Endothelial cell of umbilical vein (primary cell): ENCODE measurements around the gene GRIA1. TPM values are rescaled to one million over a fixed set of nuclear protein-coding genes. Genes with fewer than 3 reads are reported as not detected.

Source experiments
- BruUV-seq: library from RNA; stranded (reverse); fragments of 400-500 nt; replicated peaks from 2 replicates; lab custom pipeline; 2021; lab: Mats Ljungman, UMichigan
- CTCF ChIA-PET: fragments of 300-600, 350-600 bp; sonication (Branson Sonifier 250); formaldehyde crosslinking; loops from one replicate; lab custom pipeline; 2021; ENCODE audit warnings: antibody characterized with exemption, inconsistent platforms; lab: Charles Lee
- POLR2A ChIA-PET: fragments of 300-600, 350-600 bp; sonication (Branson Sonifier 250); formaldehyde crosslinking; loops from one replicate; lab custom pipeline; 2021; ENCODE audit warnings: antibody characterized with exemption, inconsistent platforms; lab: Charles Lee
- DNase-seq: peaks from one replicate; pipeline ENCODE4 v3.0.0-alpha.2; 2011; ENCODE audit warnings: low read depth, low spot score
- FAIRE-seq: peaks from 2 replicates; lab custom pipeline; 2011; peaks lifted over from hg19 to GRCh38; lab: Jason Lieb, UNC
- H2AFZ ChIP-seq: 2 replicates; pipeline ENCODE4 v1.6.0; 2012; ENCODE audit warnings: low read depth, low read length, control low read depth, inconsistent platforms
- H3K27ac ChIP-seq: 2 replicates; pipeline ENCODE4 v1.5.1; 2011; ENCODE audit warnings: low read depth, mild to moderate bottlenecking, control low read depth, low read length, moderate library complexity; ENCODE audit not compliant: insufficient read depth
- H3K27me3 ChIP-seq, 2 experiments: 2 replicates each; pipeline versions ENCODE4 v1.6.0 to v1.6.1; 2011; ENCODE audit warnings: low read length in 2 of 2, mixed read lengths in 1 of 2; ENCODE audit not compliant: control insufficient read depth in 2 of 2, insufficient read depth in 2 of 2
- H3K36me3 ChIP-seq, 2 experiments: 2 replicates in 1 of 2; 3 replicates in 1 of 2; pipeline ENCODE4 v1.5.1; 2011; ENCODE audit warnings: low read length in 2 of 2, mild to moderate bottlenecking in 1 of 2, moderate library complexity in 1 of 2; ENCODE audit not compliant: control insufficient read depth in 2 of 2, insufficient read depth in 2 of 2; ENCODE audit errors: extremely low read depth in 1 of 2
- H3K4me1 ChIP-seq: 3 replicates; pipeline ENCODE4 v1.5.1; 2011; ENCODE audit warnings: mild to moderate bottlenecking, low read length; ENCODE audit not compliant: control insufficient read depth, insufficient read depth; ENCODE audit errors: extremely low read depth
- H3K4me2 ChIP-seq: 2 replicates; pipeline ENCODE4 v1.6.1; 2011; ENCODE audit warnings: low read length, control low read depth, mixed read lengths; ENCODE audit not compliant: insufficient read depth
- H3K4me3 ChIP-seq, 3 experiments: fragments of 200-600 bp in 1 of 3; sonication (generic), shearing (Covaris generic) in 1 of 3; replicated peaks in 1 of 3; 2 replicates each; pipeline ENCODE4 v1.5.1; 2011 to 2016; ENCODE audit warnings: control low read depth in 3 of 3, low read length in 3 of 3, mild to moderate bottlenecking in 2 of 3, inconsistent platforms in 1 of 3, low read depth in 1 of 3, moderate library complexity in 1 of 3; ENCODE audit not compliant: insufficient read depth in 1 of 3
- H3K79me2 ChIP-seq: 2 replicates; pipeline ENCODE4 v1.6.0; 2012; ENCODE audit warnings: low read length, inconsistent platforms; ENCODE audit not compliant: control insufficient read depth, insufficient read depth
- H3K9ac ChIP-seq: replicated peaks from 2 replicates; pipeline ENCODE3; 2011; ENCODE audit warnings: low read length, control low read depth; ENCODE audit not compliant: insufficient read depth; ENCODE audit errors: extremely low read depth
- H3K9me1 ChIP-seq: replicated peaks from 3 replicates; pipeline ENCODE4 v1.6.0; 2011; ENCODE audit warnings: mild to moderate bottlenecking, low read length; ENCODE audit not compliant: control insufficient read depth, insufficient read depth; ENCODE audit errors: extremely low read depth
- H3K9me3 ChIP-seq: replicated peaks from 2 replicates; pipeline ENCODE4 v1.5.1; 2012; ENCODE audit warnings: low read length, inconsistent platforms; ENCODE audit not compliant: control insufficient read depth, insufficient read depth
- H4K20me1 ChIP-seq: replicated peaks from 2 replicates; pipeline ENCODE3; 2011; ENCODE audit warnings: mild to moderate bottlenecking, low read length; ENCODE audit not compliant: control insufficient read depth, insufficient read depth; ENCODE audit errors: extremely low read depth
- CTCF ChIP-seq, 2 donors: IDR thresholded peaks; 1 replicate in 1 of 2; 2 replicates in 1 of 2; pipeline ENCODE4 v1.5.1; 2011; ENCODE audit warnings: low read length in 2 of 2, mild to moderate bottlenecking in 2 of 2, moderate library complexity in 2 of 2, control low read depth in 1 of 2, inconsistent platforms in 1 of 2, low read depth in 1 of 2; ENCODE audit not compliant: insufficient read depth in 1 of 2; ENCODE audit errors: extremely low read depth in 1 of 2
- EZH2 ChIP-seq: IDR thresholded peaks from 2 replicates; pipeline ENCODE4 v1.6.1; 2012; ENCODE audit warnings: borderline replicate concordance, low read depth, mild to moderate bottlenecking, moderate library complexity, low read length, inconsistent platforms; ENCODE audit not compliant: severe bottlenecking
- FOS ChIP-seq: IDR thresholded peaks from 2 replicates; pipeline ENCODE4 v1.6.1; 2011; ENCODE audit warnings: mild to moderate bottlenecking, low read length, moderate library complexity, borderline replicate concordance; ENCODE audit not compliant: insufficient read depth
- GATA2 ChIP-seq: IDR thresholded peaks from 2 replicates; pipeline ENCODE4 v1.7.0; 2011; ENCODE audit warnings: low read depth, mild to moderate bottlenecking, moderate library complexity, mixed read lengths, low read length; ENCODE audit not compliant: insufficient read length, insufficient read depth
- JUN ChIP-seq: IDR thresholded peaks from 2 replicates; pipeline ENCODE4 v1.6.1; 2011; ENCODE audit warnings: borderline replicate concordance, low read depth; ENCODE audit not compliant: insufficient read length, insufficient read depth
- MAX ChIP-seq: IDR thresholded peaks from 2 replicates; pipeline ENCODE4 v1.6.1; 2011; ENCODE audit not compliant: insufficient read depth, insufficient read length
- MYC ChIP-seq: IDR thresholded peaks from one replicate; pipeline ENCODE4 v1.6.1; 2011; ENCODE audit warnings: mild to moderate bottlenecking, low read depth, low read length
- POLR2A ChIP-seq: IDR thresholded peaks from 2 replicates; pipeline ENCODE4 v1.6.1; 2012; ENCODE audit warnings: low read depth, mild to moderate bottlenecking, control low read depth, low read length
- POLR2AphosphoS5 ChIP-seq: IDR thresholded peaks from 2 replicates; pipeline ENCODE4 v1.6.1; 2012; ENCODE audit warnings: low read depth, mild to moderate bottlenecking, control low read depth, low read length, moderate library complexity; ENCODE audit not compliant: insufficient read depth
- dilution Hi-C: fragments of 300-500 bp; cut with MboI; formaldehyde crosslinking; loops from one replicate; pipeline ENCODE4 v1.15.0; 2019; ENCODE audit warnings: low sequenced_read_pairs; ENCODE audit not compliant: extremely low pct_ligation_motif_present
- intact Hi-C: fragments of 100-400 bp; cut with micrococcal nuclease; formaldehyde crosslinking; loops from one replicate; pipeline ENCODE4 v1.10.0; 2022
- polyA plus RNA-seq, 4 experiments: library from polyadenylated mRNA; depleted of rRNA in 3 of 4; stranded (reverse) in 3 of 4; unstranded in 1 of 4; fragments of >200 nt; gene quantifications; 2 replicates each; pipeline versions ENCODE4 v1.2.1 to v1.2.3, GENCODE V29; 2011 to 2012; ENCODE audit warnings: missing spikeins in 1 of 4
- total RNA-seq: library from RNA; stranded (reverse); gene quantifications from 2 replicates; pipeline ENCODE4 v1.2.3, GENCODE V29; 2021

GRIA1 gene
- total and polyA plus RNA-seq, 2 donors (not counting 3 experiments of a cell fraction or from before 2014, with no cell fraction given), result not detected

- TF ChIP-seq POLR2AphosphoS5 (no peak), EZH2 (no peak), POLR2A (no peak), MAX (no peak), FOS (no peak), MYC (no peak), GATA2 (no peak), JUN (no peak), CTCF (IDR thresholded peaks at IDR 0.05; ENCODE audit: extremely low read depth in 1 of 2, insufficient read depth in 1 of 2, low read depth in 1 of 2, low read length in 2 of 2) (no peak)
- Histone ChIP-seq H3K27ac (no peak overlapping the region), H4K20me1 (no peaks in the 10 kb centered on the region), H2AFZ (no peak overlapping the region), H3K4me1 (no peaks in the 10 kb centered on the region), H3K9ac (no peak overlapping the region), H3K79me2 (no peaks in the 10 kb centered on the region), H3K27me3 (no peaks in the 10 kb centered on the region), H3K4me2 (no peak overlapping the region), H3K36me3 (no peaks in the 10 kb centered on the region), H3K9me3 (no peaks in the 10 kb centered on the region), H3K9me1 (no peaks in the 10 kb centered on the region), H3K4me3 (no peak overlapping the region)
- FAIRE-seq (no peak), DNase-seq (no peak)
- dilution Hi-C loops (no loop called here), intact Hi-C loops (no loop called here)
- POLR2A ChIA-PET, result no interaction called here
- CTCF ChIA-PET, result no interaction called here
- BruUV-seq, result no TSS peak
These were observed 263.4 kb downstream of the GRIA1 start for GRCh38 chr5:153753645-153754432.
